ENCODE results near the gene SMYD3. TPM values are rescaled to one million over a fixed set of nuclear protein-coding genes. Genes with fewer than 3 reads are reported as not detected.
A peak's percentile ranks its signal among the peaks of the same experiment; 100 is the strongest.

SMYD3 gene
- total RNA-seq, 1 donor from 2014 or later: 29.3 TPM

DNA sequence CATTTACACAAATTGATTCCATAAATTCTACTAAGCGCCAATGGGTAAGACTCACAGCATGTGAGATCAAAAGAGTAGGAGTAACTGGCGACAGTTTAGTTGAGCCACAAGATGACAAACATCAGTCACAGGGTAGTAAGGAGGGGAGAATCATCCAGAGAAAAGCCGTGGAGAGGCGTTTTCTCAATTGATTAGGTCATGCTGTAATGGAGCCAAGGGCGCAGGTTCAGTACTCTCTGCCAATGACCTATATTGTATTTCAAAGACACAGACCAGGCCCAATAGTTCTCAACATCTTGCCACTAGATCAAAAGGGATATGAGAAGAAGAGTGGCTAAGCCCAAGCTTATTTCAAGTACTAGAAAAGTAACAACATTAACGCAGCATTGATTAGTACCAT is 467.5 kb downstream of the SMYD3 start:
- no peaks in the 10 kb centered on the region for H3K36me3 Mint-ChIP-seq (ENCODE audit: low read depth)
- no peak for TF ChIP-seq CTCF (IDR thresholded peaks at IDR 0.05)
- H3K27me3 Mint-ChIP-seq (ENCODE audit: low read depth): no peaks in the 10 kb centered on the region
- no peak overlapping the region for H3K4me3 Mint-ChIP-seq (ENCODE audit: unreplicated experiment)
- peaks cover 30% of the 10 kb centered on the region for H3K4me1 Mint-ChIP-seq (ENCODE audit: low read depth)
- peaks cover under 1% of the 10 kb centered on the region for H3K9me3 Mint-ChIP-seq (ENCODE audit: low read depth)
- DNase-seq (ENCODE audit: low spot score): no peak
- no peak overlapping the region for H3K27ac Mint-ChIP-seq (ENCODE audit: unreplicated experiment)

DNA sequence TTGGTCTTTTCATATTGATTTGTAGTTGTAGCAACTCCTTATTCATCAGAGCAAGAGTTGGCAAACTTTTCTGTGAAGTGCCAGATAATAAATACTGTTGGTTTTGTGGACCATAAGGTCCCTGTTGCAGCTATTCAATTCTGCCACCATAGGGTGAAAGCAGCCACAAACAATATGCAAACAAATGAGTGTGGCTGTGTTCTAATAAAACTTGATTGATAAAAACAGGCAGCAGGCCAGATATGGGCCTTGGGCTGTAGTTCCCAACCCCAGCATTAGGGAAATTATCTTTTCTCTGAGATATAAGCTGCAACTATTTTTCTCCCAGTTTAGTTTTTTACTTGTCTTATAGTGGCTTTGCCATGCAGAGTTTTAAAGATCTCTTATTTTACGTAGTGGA is 469.2 kb downstream of the SMYD3 start:
- no peak for TF ChIP-seq CTCF (IDR thresholded peaks at IDR 0.05)
- Mint-ChIP-seq H3K4me3 (ENCODE audit: unreplicated experiment) (no peak overlapping the region), H3K27ac (ENCODE audit: unreplicated experiment) (no peak overlapping the region), H3K27me3 (ENCODE audit: low read depth) (no peaks in the 10 kb centered on the region), H3K36me3 (ENCODE audit: low read depth) (no peaks in the 10 kb centered on the region), H3K4me1 (ENCODE audit: low read depth) (peaks cover 27% of the 10 kb centered on the region), H3K9me3 (ENCODE audit: low read depth) (no peaks in the 10 kb centered on the region)
- DNase-seq (ENCODE audit: low spot score): no peak

GRCh38 chr1:246036175-246036574 is 470.9 kb downstream of the SMYD3 start:
- TF ChIP-seq CTCF (IDR thresholded peaks at IDR 0.05): no peak
- no peak for DNase-seq (ENCODE audit: low spot score)
- Mint-ChIP-seq H3K36me3 (ENCODE audit: low read depth) (no peaks in the 10 kb centered on the region), H3K4me3 (ENCODE audit: unreplicated experiment) (no peak overlapping the region), H3K4me1 (ENCODE audit: low read depth) (peaks cover 36% of the 10 kb centered on the region), H3K27me3 (ENCODE audit: low read depth) (no peaks in the 10 kb centered on the region), H3K9me3 (ENCODE audit: low read depth) (no peaks in the 10 kb centered on the region), H3K27ac (ENCODE audit: unreplicated experiment) (no peak overlapping the region)

- no peak for DNase-seq (ENCODE audit: low spot score)
- Mint-ChIP-seq H3K36me3 (ENCODE audit: low read depth) (peaks cover 2% of the 10 kb centered on the region), H3K9me3 (ENCODE audit: low read depth) (peaks cover 3% of the 10 kb centered on the region), H3K27ac (ENCODE audit: unreplicated experiment) (peak overlapping the region; percentile 82), H3K27me3 (ENCODE audit: low read depth) (no peaks in the 10 kb centered on the region), H3K4me3 (ENCODE audit: unreplicated experiment) (peak overlapping the region; percentile 67), H3K4me1 (ENCODE audit: low read depth) (peaks cover 36% of the 10 kb centered on the region)
- no peak for TF ChIP-seq CTCF (IDR thresholded peaks at IDR 0.05)
Observed at GRCh38 chr1:246035060-246035541, 472.0 kb downstream of the SMYD3 start.

DNA sequence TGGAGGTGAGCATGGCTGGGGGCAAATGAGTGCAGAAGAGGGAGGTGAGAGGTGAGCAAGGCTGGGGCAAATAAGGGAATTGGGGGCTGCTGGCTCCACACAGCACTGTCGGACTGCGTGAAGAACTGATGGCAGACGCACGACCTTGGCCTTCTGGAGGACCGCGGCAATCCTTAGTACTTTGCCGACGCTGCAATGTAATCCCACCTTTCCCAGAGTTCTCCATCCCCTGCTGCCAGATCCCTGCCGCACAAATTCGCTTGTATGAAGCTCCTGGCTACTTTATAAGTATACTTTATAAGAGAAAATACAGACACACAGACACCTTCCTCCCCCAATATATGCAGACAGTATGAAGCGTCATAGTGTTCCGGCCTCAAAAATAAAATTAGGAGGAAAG is 472.4 kb downstream of the SMYD3 start:
- peaks cover 5% of the 10 kb centered on the region for H3K9me3 Mint-ChIP-seq (ENCODE audit: low read depth)
- peaks cover 36% of the 10 kb centered on the region for H3K4me1 Mint-ChIP-seq (ENCODE audit: low read depth)
- H3K27ac Mint-ChIP-seq (ENCODE audit: unreplicated experiment): peak overlapping the region; percentile 82
- no peak for DNase-seq (ENCODE audit: low spot score)
- peaks cover 2% of the 10 kb centered on the region for H3K36me3 Mint-ChIP-seq (ENCODE audit: low read depth)
- peak overlapping the region; percentile 67 for H3K4me3 Mint-ChIP-seq (ENCODE audit: unreplicated experiment)
- no peaks in the 10 kb centered on the region for H3K27me3 Mint-ChIP-seq (ENCODE audit: low read depth)
- no peak for TF ChIP-seq CTCF (IDR thresholded peaks at IDR 0.05)
